PFSK-1 (cell line): ENCODE results near the gene JSRP1.

ENCODE experiments used
- POLR2AphosphoS5 ChIP-seq: IDR thresholded peaks from 2 replicates; pipeline ENCODE4 v1.6.1; 2012; ENCODE audit warnings: low read depth, mild to moderate bottlenecking, control low read depth, low read length, moderate library complexity
- REST ChIP-seq, 2 experiments: IDR thresholded peaks; 2 replicates each; pipeline versions ENCODE4 v1.6.1 to v1.8.0; 2011 to 2012; ENCODE audit warnings: low read depth in 2 of 2, low read length in 2 of 2, control low read depth in 1 of 2, inconsistent platforms in 1 of 2, mild to moderate bottlenecking in 1 of 2, moderate library complexity in 1 of 2; ENCODE audit not compliant: insufficient read depth in 1 of 2
- SIN3A ChIP-seq: IDR thresholded peaks from 2 replicates; pipeline ENCODE4 v1.6.1; 2012; ENCODE audit warnings: mild to moderate bottlenecking, low read length, moderate library complexity, borderline replicate concordance; ENCODE audit not compliant: insufficient read depth
- TAF1 ChIP-seq: IDR thresholded peaks from 2 replicates; pipeline ENCODE4 v1.6.1; 2012; ENCODE audit warnings: low read length, control low read depth, borderline replicate concordance; ENCODE audit not compliant: insufficient read depth

- no peak for TF ChIP-seq POLR2AphosphoS5
- TF ChIP-seq REST (IDR thresholded peaks at IDR 0.05; ENCODE audit: insufficient read depth in 1 of 2, low read depth in 2 of 2, low read length in 2 of 2) = no peak
- TF ChIP-seq SIN3A = no peak
- TF ChIP-seq TAF1 = no peak
Measured at GRCh38 chr19:2255982-2256685, at the start of gene JSRP1.
